HepG2 (cell line): Measurements from ENCODE around the gene ELL. TPM values are rescaled to one million over a fixed set of nuclear protein-coding genes. Genes with fewer than 3 reads are reported as not detected.

Source experiments
- CREB1 ChIP-seq, 2 experiments: fragments of 450-650 bp in 1 of 2; IDR thresholded peaks; 2 replicates each; pipeline ENCODE4 v1.6.1; 2016 to 2017; ENCODE audit warnings: control low read depth in 1 of 2, mild to moderate bottlenecking in 1 of 2, missing compliant biosample characterization in 1 of 2, missing genetic modification characterization in 1 of 2
- DMAP1 ChIP-seq: IDR thresholded peaks from 2 replicates; pipeline ENCODE4 v1.6.1; 2016
- ERF ChIP-seq: IDR thresholded peaks from 2 replicates; pipeline ENCODE4 v1.6.1; 2018; ENCODE audit warnings: missing biosample characterization, missing genetic modification reagents
- HDAC1 ChIP-seq: sonication (generic); formaldehyde crosslinking; IDR thresholded peaks from 2 replicates; pipeline ENCODE4 v1.5.1; 2020; ENCODE audit warnings: mild to moderate bottlenecking, missing genetic modification reagents
- HNF4A ChIP-seq: sonication (generic); formaldehyde crosslinking; IDR thresholded peaks from 2 replicates; pipeline ENCODE4 v1.4.0; 2020; ENCODE audit warnings: missing genetic modification reagents
- MYPOP ChIP-seq: sonication (generic); formaldehyde crosslinking; IDR thresholded peaks from 2 replicates; pipeline ENCODE4 v1.8.1; 2023; ENCODE audit warnings: mild to moderate bottlenecking, moderate library complexity, missing genetic modification reagents
- NONO ChIP-seq, 2 experiments: fragments of 450-650 bp in 1 of 2; sonication (generic) in 1 of 2; formaldehyde crosslinking in 1 of 2; IDR thresholded peaks in 1 of 2; conservative IDR thresholded peaks in 1 of 2; 2 replicates each; pipeline versions ENCODE4 v1.6.1 to v1.8.0; 2017 to 2022; ENCODE audit warnings: mild to moderate bottlenecking in 1 of 2, missing genetic modification reagents in 1 of 2, moderate library complexity in 1 of 2
- SNAI1 ChIP-seq: sonication (generic); formaldehyde crosslinking; IDR thresholded peaks from 2 replicates; pipeline ENCODE4 v1.5.0; 2020; ENCODE audit warnings: mild to moderate bottlenecking, missing genetic modification reagents, borderline replicate concordance
- ZBTB20 ChIP-seq: sonication (generic); formaldehyde crosslinking; IDR thresholded peaks from 2 replicates; pipeline ENCODE4 v1.8.1; 2023; ENCODE audit warnings: missing genetic modification reagents, low read depth, mild to moderate bottlenecking, borderline replicate concordance
- ZFX ChIP-seq: sonication (generic); formaldehyde crosslinking; IDR thresholded peaks from 2 replicates; pipeline ENCODE4 v1.4.0; 2020; ENCODE audit warnings: mild to moderate bottlenecking, low read depth, missing genetic modification reagents, moderate library complexity
- ZNF138 ChIP-seq: sonication (generic); formaldehyde crosslinking; IDR thresholded peaks from 2 replicates; pipeline ENCODE4 v1.5.0; 2020; ENCODE audit warnings: mild to moderate bottlenecking, low read depth, missing genetic modification reagents
- ZNF224 ChIP-seq: sonication (generic); formaldehyde crosslinking; IDR thresholded peaks from 2 replicates; pipeline ENCODE4 v1.5.0; 2020; ENCODE audit warnings: mild to moderate bottlenecking, missing genetic modification reagents
- ZNF263 ChIP-seq: sonication (generic); formaldehyde crosslinking; IDR thresholded peaks from 2 replicates; pipeline ENCODE4 v1.4.0; 2020; ENCODE audit warnings: missing genetic modification reagents
- ZNF34 ChIP-seq: sonication (generic); formaldehyde crosslinking; IDR thresholded peaks from 2 replicates; pipeline ENCODE4 v1.4.0; 2020; ENCODE audit warnings: mild to moderate bottlenecking, missing genetic modification reagents, borderline replicate concordance
- ZNF367 ChIP-seq: sonication (generic); formaldehyde crosslinking; IDR thresholded peaks from 2 replicates; pipeline ENCODE4 v1.4.0; 2020; ENCODE audit warnings: missing genetic modification reagents, borderline replicate concordance
- ZNF773 ChIP-seq: sonication (generic); formaldehyde crosslinking; IDR thresholded peaks from 2 replicates; pipeline ENCODE4 v1.4.0; 2020; ENCODE audit warnings: missing genetic modification reagents, borderline replicate concordance
- polyA plus RNA-seq, 8 experiments: library from polyadenylated mRNA; depleted of rRNA in 3 of 8; stranded (reverse) in 7 of 8; unstranded in 1 of 8; fragments of >200 nt; fragmentation: Illumina TruSeq in 4 of 8; extraction: Trizol in 4 of 8; gene quantifications; 2 replicates each; pipeline versions ENCODE4 v1.2.1 to v1.2.3, GENCODE V29; 2011 to 2016; ENCODE audit warnings: low read depth in 4 of 8, missing spikeins in 1 of 8, mixed read lengths in 1 of 8; ENCODE audit not compliant: insufficient read depth in 1 of 8
- total RNA-seq, 5 experiments: library from RNA; depleted of rRNA; stranded (reverse); fragments of >200 nt; fragmentation: Illumina TruSeq; extraction: Trizol; gene quantifications; 2 replicates each; pipeline ENCODE4 v1.2.3, GENCODE V29; 2016; ENCODE audit warnings: low read depth in 1 of 5
- TF ChIP-seq, protein P1 (sequence below), 2 experiments: sonication (generic) in 1 of 2; formaldehyde crosslinking in 1 of 2; IDR thresholded peaks; 2 replicates each; pipeline versions ENCODE4 v1.6.1 to v1.9.0; 2014 to 2022; ENCODE audit warnings: antibody characterized with exemption in 1 of 2, borderline replicate concordance in 1 of 2, inconsistent platforms in 1 of 2, low read depth in 1 of 2, missing genetic modification reagents in 1 of 2
- TF ChIP-seq, protein P2 (sequence below): sonication (generic); formaldehyde crosslinking; conservative IDR thresholded peaks from 2 replicates; pipeline ENCODE4 v1.4.0; 2020; ENCODE audit warnings: missing genetic modification reagents

Gene ELL
- total and polyA plus RNA-seq, 2 of the 13 experiments (the other 11 are each of a cell fraction or from before 2014, with no cell fraction given): 3.7 to 5.4 TPM

- TF ChIP-seq CREB1 (IDR thresholded peaks at IDR 0.05): no peak
- peak; percentile 62; the same call in 1 of the 2 replicates for TF ChIP-seq CREB1 (CRISPR knock-in tag; IDR thresholded peaks at IDR 0.05)
- TF ChIP-seq ZNF263 (CRISPR knock-in tag): peak; percentile 90
- TF ChIP-seq, protein P1, sequence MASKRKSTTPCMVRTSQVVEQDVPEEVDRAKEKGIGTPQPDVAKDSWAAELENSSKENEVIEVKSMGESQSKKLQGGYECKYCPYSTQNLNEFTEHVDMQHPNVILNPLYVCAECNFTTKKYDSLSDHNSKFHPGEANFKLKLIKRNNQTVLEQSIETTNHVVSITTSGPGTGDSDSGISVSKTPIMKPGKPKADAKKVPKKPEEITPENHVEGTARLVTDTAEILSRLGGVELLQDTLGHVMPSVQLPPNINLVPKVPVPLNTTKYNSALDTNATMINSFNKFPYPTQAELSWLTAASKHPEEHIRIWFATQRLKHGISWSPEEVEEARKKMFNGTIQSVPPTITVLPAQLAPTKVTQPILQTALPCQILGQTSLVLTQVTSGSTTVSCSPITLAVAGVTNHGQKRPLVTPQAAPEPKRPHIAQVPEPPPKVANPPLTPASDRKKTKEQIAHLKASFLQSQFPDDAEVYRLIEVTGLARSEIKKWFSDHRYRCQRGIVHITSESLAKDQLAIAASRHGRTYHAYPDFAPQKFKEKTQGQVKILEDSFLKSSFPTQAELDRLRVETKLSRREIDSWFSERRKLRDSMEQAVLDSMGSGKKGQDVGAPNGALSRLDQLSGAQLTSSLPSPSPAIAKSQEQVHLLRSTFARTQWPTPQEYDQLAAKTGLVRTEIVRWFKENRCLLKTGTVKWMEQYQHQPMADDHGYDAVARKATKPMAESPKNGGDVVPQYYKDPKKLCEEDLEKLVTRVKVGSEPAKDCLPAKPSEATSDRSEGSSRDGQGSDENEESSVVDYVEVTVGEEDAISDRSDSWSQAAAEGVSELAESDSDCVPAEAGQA (IDR thresholded peaks at IDR 0.05; ENCODE audit: low read depth): peak; percentile 69
- TF ChIP-seq, protein P1 (CRISPR knock-in tag; IDR thresholded peaks at IDR 0.05; ENCODE audit: borderline replicate concordance): no peak
- peak; percentile 90 for TF ChIP-seq HDAC1 (CRISPR knock-in tag)
- no peak for TF ChIP-seq ZNF138
- TF ChIP-seq, protein P2, sequence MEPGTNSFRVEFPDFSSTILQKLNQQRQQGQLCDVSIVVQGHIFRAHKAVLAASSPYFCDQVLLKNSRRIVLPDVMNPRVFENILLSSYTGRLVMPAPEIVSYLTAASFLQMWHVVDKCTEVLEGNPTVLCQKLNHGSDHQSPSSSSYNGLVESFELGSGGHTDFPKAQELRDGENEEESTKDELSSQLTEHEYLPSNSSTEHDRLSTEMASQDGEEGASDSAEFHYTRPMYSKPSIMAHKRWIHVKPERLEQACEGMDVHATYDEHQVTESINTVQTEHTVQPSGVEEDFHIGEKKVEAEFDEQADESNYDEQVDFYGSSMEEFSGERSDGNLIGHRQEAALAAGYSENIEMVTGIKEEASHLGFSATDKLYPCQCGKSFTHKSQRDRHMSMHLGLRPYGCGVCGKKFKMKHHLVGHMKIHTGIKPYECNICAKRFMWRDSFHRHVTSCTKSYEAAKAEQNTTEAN (CRISPR knock-in tag): 0 out of 2 replicates have a peak, but pooled peaks have one; percentile 30
- TF ChIP-seq SNAI1 (CRISPR knock-in tag): no peak
- TF ChIP-seq DMAP1 (CRISPR knock-in tag): peak; percentile 89
- no peak for TF ChIP-seq NONO (IDR thresholded peaks at IDR 0.05)
- peak; percentile 41; the same call in 1 of the 2 replicates for TF ChIP-seq NONO (CRISPR knock-in tag; conservative IDR thresholded peaks at IDR 0.05)
- peak; percentile 98 for TF ChIP-seq ERF
- TF ChIP-seq ZNF773: no peak
- TF ChIP-seq ZNF367 (CRISPR knock-in tag): no peak
- no peak for TF ChIP-seq ZBTB20 (CRISPR knock-in tag)
- peak; percentile 68; the same call in 1 of the 2 replicates for TF ChIP-seq ZNF224 (CRISPR knock-in tag)
- peak; percentile 68 for TF ChIP-seq MYPOP (CRISPR knock-in tag)
- TF ChIP-seq HNF4A (CRISPR knock-in tag): peak; percentile 71
- TF ChIP-seq ZNF34: peak; percentile 64; the same call in 1 of the 2 replicates
- peak; percentile 68; the same call in 1 of the 2 replicates for TF ChIP-seq ZFX
These were observed 43.1 kb downstream of the ELL start (continued) for GRCh38 chr19:18478545-18479311.
